ENCODE data around the gene DUS2. TPM values are rescaled to one million over a fixed set of nuclear protein-coding genes. Genes with fewer than 3 reads are reported as not detected.

DUS2 gene
- total and polyA plus RNA-seq, 8 donors = 0.45 to 27.5 (median 12.1) TPM

DNA sequence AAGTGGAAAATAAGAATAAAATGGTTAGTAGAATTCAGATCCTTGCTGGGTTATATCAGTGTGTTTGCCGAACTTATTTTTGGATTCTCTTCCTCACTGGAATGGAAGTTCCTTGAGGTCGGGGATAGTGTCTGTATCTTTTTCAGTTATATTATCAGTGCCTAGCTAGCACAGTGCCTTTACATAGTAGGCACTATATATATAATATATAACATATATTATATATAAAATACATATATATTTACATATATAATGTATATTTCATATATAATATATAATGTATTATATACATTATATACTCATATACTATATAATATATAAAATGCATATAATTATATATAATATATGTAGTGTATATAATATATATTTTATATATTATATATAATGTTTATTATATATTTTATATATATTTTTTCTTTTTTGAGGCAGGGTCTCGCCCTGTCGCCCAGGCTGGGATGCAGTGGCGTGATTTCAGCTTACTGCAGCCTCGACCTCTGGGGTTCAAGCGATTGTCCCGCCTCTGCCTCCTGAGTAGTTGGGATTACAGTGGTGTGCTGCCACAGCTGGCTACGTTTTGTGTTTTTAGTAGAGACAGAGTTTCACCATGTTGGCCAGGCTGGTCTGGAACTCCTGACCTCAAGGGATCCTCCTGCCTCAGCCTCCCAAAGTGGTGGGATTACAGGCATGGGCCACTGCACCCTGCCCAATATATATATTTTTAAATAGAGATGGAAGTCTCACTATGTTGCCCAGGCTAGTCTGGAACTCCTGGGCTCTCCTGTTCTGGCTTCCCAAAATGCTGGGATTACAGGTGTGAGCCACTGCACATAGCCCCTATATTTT lies 65.3 kb downstream of the DUS2 start:
- intact Hi-C loops (cut with DNase I; ENCODE audit: low total_unique reads) = no loop called here
- 84 to 87% (median 85%) methylated on average over 9 of the region's 9 CpGs for WGBS, 5 donors
- TF ChIP-seq EP300 (IDR thresholded peaks at IDR 0.05) (no peak), POLR2AphosphoS5 (IDR thresholded peaks at IDR 0.05) (no peak), POLR2A (IDR thresholded peaks at IDR 0.05) (no peak)
- TF ChIP-seq, protein P1, sequence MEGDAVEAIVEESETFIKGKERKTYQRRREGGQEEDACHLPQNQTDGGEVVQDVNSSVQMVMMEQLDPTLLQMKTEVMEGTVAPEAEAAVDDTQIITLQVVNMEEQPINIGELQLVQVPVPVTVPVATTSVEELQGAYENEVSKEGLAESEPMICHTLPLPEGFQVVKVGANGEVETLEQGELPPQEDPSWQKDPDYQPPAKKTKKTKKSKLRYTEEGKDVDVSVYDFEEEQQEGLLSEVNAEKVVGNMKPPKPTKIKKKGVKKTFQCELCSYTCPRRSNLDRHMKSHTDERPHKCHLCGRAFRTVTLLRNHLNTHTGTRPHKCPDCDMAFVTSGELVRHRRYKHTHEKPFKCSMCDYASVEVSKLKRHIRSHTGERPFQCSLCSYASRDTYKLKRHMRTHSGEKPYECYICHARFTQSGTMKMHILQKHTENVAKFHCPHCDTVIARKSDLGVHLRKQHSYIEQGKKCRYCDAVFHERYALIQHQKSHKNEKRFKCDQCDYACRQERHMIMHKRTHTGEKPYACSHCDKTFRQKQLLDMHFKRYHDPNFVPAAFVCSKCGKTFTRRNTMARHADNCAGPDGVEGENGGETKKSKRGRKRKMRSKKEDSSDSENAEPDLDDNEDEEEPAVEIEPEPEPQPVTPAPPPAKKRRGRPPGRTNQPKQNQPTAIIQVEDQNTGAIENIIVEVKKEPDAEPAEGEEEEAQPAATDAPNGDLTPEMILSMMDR (IDR thresholded peaks at IDR 0.05) = no peak
- H3K9me3 ChIP-seq = no peaks in the 10 kb centered on the region
- H3K27me3 ChIP-seq = no peaks in the 10 kb centered on the region
- H3K4me3 ChIP-seq = no peak overlapping the region
- H3K27ac ChIP-seq = no peak overlapping the region
- H3K36me3 ChIP-seq = no peaks in the 10 kb centered on the region
- H3K4me1 ChIP-seq = peaks cover 53 to 81% (median 69%) of the 10 kb centered on the region in 4 donors
- no peak for DNase-seq

DNA sequence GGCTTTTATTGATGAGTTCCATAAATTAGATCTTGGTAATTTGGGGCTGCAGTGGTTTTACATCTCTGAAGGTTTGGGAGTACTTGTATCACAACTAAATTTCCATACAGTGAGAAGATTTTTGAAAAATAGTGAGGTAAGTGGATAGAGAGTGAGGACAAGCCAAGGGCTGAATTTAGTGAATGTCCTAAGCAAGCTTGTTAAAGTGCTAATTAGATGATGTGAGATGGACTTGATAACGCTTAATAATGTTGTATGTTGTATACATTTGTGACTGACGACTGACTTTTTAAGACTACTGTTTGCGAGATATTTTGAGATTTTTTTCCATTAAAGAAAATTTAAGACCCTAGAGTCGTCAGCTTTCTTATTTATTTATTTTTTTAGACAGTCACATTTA lies 66.0 kb downstream of the DUS2 start:
- H3K27ac ChIP-seq = no peak overlapping the region
- intact Hi-C loops (cut with DNase I; ENCODE audit: low total_unique reads) = no loop called here
- H3K9me3 ChIP-seq = no peaks in the 10 kb centered on the region
- TF ChIP-seq, protein P1 (IDR thresholded peaks at IDR 0.05) = no peak
- TF ChIP-seq POLR2A (IDR thresholded peaks at IDR 0.05) (no peak), POLR2AphosphoS5 (IDR thresholded peaks at IDR 0.05) (no peak), EP300 (IDR thresholded peaks at IDR 0.05) (no peak)
- H3K4me1 ChIP-seq = peaks cover 48 to 81% (median 65%) of the 10 kb centered on the region in 4 donors
- no peak overlapping the region for H3K4me3 ChIP-seq
- 47 to 67% (median 49%) methylated on average over 4 of the region's 4 CpGs for WGBS, 5 donors
- no peaks in the 10 kb centered on the region for H3K27me3 ChIP-seq
- no peaks in the 10 kb centered on the region for H3K36me3 ChIP-seq
- DNase-seq = no peak

DNA sequence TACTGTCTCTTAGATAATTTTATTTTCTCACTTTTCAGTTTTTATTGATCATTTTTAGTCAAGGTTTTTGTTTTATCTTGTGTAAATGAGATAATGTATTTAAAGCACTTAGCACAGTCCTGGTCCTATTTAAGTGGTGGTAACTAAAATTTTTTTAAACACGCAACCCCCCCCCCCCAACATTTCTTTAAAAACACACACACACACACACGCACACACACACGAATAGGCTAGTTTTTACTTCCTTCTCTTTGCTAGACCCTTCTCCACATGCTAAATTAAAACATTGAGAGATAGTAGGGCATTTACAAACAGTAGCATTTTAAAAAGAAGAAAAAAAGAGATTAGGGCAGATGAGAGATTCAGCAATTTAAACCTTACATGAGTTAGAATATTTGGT lies 67.0 kb downstream of the DUS2 start:
- intact Hi-C loops (cut with DNase I; ENCODE audit: low total_unique reads) = loop anchor here (10.0 kb wide), 1 partner anchor 135 kb away; no protein-coding TSS in a partner anchor
- no peak overlapping the region for H3K4me3 ChIP-seq
- no peaks in the 10 kb centered on the region for H3K36me3 ChIP-seq
- peaks cover 42 to 86% (median 65%) of the 10 kb centered on the region in 4 donors for H3K4me1 ChIP-seq
- WGBS, 5 donors = 8 to 36% (median 23%) methylated on average over 3 of the region's 3 CpGs
- peak in 1 of 2 donors; percentile 40 for DNase-seq
- no peaks in the 10 kb centered on the region for H3K27me3 ChIP-seq
- H3K9me3 ChIP-seq = no peaks in the 10 kb centered on the region
- TF ChIP-seq POLR2A (IDR thresholded peaks at IDR 0.05) (no peak), EP300 (IDR thresholded peaks at IDR 0.05) (no peak), POLR2AphosphoS5 (IDR thresholded peaks at IDR 0.05) (no peak)
- TF ChIP-seq, protein P1 (IDR thresholded peaks at IDR 0.05) = no peak
- no peak overlapping the region for H3K27ac ChIP-seq

DNA sequence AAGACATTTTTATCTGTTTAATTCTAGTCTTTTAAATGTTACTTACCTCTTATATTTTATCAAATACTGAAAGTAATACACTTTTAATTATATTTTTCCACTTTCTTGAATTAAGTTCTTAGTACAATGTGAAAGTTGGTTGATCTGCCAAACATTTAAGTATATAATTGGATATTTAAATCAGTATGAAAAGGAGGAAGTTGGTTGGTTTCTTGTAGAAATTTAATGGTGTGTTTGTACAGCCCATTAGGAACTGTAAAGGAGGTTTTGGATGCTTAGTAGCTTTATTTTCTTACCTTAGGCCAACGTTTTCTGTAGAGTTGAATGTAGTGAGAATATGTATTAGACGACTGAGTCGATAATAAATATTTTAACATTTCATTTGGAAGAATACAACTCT lies 67.4 kb downstream of the DUS2 start:
- TF ChIP-seq, protein P1 (IDR thresholded peaks at IDR 0.05) = no peak
- TF ChIP-seq POLR2AphosphoS5 (IDR thresholded peaks at IDR 0.05) = no peak
- TF ChIP-seq EP300 (IDR thresholded peaks at IDR 0.05) = no peak
- TF ChIP-seq POLR2A (IDR thresholded peaks at IDR 0.05) = no peak
- H3K27ac ChIP-seq = no peak overlapping the region
- H3K9me3 ChIP-seq = no peaks in the 10 kb centered on the region
- 47 to 61% (median 53%) methylated on average over 3 of the region's 3 CpGs for WGBS, 5 donors
- no peaks in the 10 kb centered on the region for H3K27me3 ChIP-seq
- peaks cover 42 to 90% (median 67%) of the 10 kb centered on the region in 4 donors for H3K4me1 ChIP-seq
- no peak for DNase-seq
- H3K4me3 ChIP-seq = no peak overlapping the region
- H3K36me3 ChIP-seq = no peaks in the 10 kb centered on the region
- intact Hi-C loops (cut with DNase I; ENCODE audit: low total_unique reads) = loop anchor here (10.0 kb wide), 1 partner anchor 134 kb away; no protein-coding TSS in a partner anchor

All from stomach (tissue), 9 donors.